ENCODE measurements around the gene TBC1D12. TPM values are rescaled to one million over a fixed set of nuclear protein-coding genes. Genes with fewer than 3 reads are reported as not detected.

The TBC1D12 gene
- total RNA-seq, 4 donors from 2014 or later: 17.5 to 28.2 (median 18.7) TPM

DNA sequence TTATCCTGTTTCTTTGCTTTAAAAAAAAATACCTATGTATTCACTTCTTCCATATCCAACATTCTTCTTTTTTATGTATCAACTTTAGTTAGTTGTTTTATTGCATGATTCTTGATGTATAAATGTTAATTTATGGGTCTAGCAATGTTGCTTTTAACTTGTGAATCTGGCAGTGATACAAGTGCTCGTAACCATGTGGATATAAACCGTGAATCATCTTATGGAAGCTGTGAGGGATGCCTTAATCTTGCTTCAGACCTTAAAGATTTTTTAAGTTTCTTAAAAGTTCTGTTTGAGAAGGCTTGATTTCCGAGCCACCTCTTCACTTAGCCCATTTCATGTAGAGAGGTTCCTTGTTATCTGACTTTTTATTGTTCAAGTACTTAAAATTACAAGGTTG lies 169.2 kb downstream of the TBC1D12 start:
- no peak for DNase-seq
- no peaks in the 10 kb centered on the region for H3K36me3 ChIP-seq
- intact Hi-C loops (cut with DNase I): no loop called here
- H3K4me1 ChIP-seq: no peaks in the 10 kb centered on the region
- H3K9me3 ChIP-seq: no peaks in the 10 kb centered on the region
- 92% methylated on average over 3 of the region's 3 CpGs for WGBS, 2 donors
- TF ChIP-seq, protein P1, sequence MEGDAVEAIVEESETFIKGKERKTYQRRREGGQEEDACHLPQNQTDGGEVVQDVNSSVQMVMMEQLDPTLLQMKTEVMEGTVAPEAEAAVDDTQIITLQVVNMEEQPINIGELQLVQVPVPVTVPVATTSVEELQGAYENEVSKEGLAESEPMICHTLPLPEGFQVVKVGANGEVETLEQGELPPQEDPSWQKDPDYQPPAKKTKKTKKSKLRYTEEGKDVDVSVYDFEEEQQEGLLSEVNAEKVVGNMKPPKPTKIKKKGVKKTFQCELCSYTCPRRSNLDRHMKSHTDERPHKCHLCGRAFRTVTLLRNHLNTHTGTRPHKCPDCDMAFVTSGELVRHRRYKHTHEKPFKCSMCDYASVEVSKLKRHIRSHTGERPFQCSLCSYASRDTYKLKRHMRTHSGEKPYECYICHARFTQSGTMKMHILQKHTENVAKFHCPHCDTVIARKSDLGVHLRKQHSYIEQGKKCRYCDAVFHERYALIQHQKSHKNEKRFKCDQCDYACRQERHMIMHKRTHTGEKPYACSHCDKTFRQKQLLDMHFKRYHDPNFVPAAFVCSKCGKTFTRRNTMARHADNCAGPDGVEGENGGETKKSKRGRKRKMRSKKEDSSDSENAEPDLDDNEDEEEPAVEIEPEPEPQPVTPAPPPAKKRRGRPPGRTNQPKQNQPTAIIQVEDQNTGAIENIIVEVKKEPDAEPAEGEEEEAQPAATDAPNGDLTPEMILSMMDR (IDR thresholded peaks at IDR 0.05): no peak
- TF ChIP-seq POLR2A (IDR thresholded peaks at IDR 0.05): no peak
- no peaks in the 10 kb centered on the region for H3K27me3 ChIP-seq
- no peak overlapping the region for H3K4me3 ChIP-seq (replicated peaks in 1 of 3)
- H3K27ac ChIP-seq: no peak overlapping the region

DNA sequence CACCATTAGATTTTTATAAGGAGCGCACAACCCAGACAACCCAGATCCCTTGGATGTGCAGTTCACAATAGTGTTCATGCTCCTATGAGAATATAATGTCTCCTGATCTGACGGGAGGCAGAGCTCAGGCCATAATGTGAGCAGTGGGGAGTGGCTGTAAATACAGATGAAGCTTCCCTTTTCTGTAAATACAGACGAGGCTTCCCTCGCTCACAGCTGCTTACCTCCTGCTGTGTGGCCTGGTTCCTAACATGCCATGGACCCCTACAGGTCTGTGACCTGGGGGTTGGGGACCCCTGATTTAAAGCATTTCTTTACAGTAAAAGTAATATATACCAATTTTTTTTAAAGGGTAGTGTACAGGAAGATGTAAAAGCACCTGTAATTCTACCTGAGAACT lies 176.4 kb downstream of the TBC1D12 start:
- WGBS, 2 donors: 89 to 90% methylated on average over 4 of the region's 4 CpGs
- DNase-seq: no peak
- TF ChIP-seq, protein P1 (IDR thresholded peaks at IDR 0.05): no peak
- TF ChIP-seq POLR2A (IDR thresholded peaks at IDR 0.05): no peak
- Histone ChIP-seq H3K36me3 (no peaks in the 10 kb centered on the region), H3K27ac (no peak overlapping the region), H3K4me3 (replicated peaks in 1 of 3) (no peak overlapping the region), H3K4me1 (no peaks in the 10 kb centered on the region), H3K9me3 (no peaks in the 10 kb centered on the region), H3K27me3 (no peaks in the 10 kb centered on the region)
- intact Hi-C loops (cut with DNase I): no loop called here

DNA sequence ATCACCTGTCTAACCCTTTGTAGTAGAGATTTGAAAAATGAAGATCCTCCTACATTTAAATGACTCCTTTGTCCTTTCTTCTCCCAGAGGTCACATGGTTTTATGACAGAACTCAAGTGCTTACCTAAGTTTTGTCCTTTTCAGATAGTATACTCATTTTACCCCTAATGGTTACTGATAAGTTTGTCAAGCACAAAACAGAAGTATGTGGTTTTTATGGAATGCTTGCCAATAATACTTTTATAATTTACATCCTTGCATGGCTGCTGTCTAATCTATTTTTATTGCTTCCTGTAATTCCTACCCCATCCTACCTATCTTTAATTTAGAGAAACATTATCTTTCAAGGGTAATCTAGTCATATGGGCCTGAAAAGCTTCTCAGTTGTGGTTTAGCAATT lies 180.8 kb downstream of the TBC1D12 start:
- intact Hi-C loops (cut with DNase I): no loop called here
- no peaks in the 10 kb centered on the region for H3K27me3 ChIP-seq
- DNase-seq: no peak
- no peaks in the 10 kb centered on the region for H3K4me1 ChIP-seq
- no peak overlapping the region for H3K4me3 ChIP-seq (replicated peaks in 1 of 3)
- TF ChIP-seq POLR2A (IDR thresholded peaks at IDR 0.05): no peak
- TF ChIP-seq, protein P1 (IDR thresholded peaks at IDR 0.05): no peak
- H3K9me3 ChIP-seq: no peaks in the 10 kb centered on the region
- H3K27ac ChIP-seq: no peak overlapping the region
- no peaks in the 10 kb centered on the region for H3K36me3 ChIP-seq

Other genes starting within 250 kb of the TBC1D12 start
- gene NOC3L, start 39.6 kb upstream of the TBC1D12 start, total RNA-seq: 10 to 100 TPM; 18.9 to 35.6 (median 25.4) TPM
- 10 to 100 TPM in 1 of 4 donors, 1 to 10 TPM in 3; 2.7 to 11.2 (median 8.4) TPM for gene HELLS, start 143.2 kb downstream of the TBC1D12 start, total RNA-seq